Measurements from ENCODE around the gene SUPT7L. TPM values are rescaled to one million over a fixed set of nuclear protein-coding genes. Genes with fewer than 3 reads are reported as not detected.
"Not testable (repeated sequence)": the region's sequence is repeated elsewhere in the genome, so short reads cannot be mapped to it uniquely, and the experiment has no call there.

Gene SUPT7L
- total RNA-seq, 1 experiment from 2014 or later: 22.9 TPM

DNA sequence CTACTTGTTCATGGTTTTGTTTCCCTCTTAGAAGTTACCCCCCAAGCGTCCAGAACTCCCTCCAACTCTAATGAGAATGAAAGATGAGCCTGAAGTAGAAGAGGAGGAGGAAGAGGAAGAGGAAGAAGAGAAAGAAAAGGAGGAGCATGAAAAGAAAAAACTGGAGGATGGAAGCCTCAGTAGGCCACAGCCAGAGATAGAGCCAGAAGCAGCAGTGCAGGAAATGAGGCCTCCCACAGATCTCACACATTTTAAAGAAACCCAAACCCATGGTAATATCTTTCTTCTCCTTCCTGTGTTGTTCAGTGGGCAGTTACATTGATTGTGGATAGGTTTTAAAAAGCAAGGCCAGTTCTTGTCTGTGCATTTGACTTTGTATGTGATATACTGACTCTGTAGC lies 21.6 kb upstream of the SUPT7L start:
- DNase-seq (ENCODE audit: low spot score): not testable (repeated sequence)

DNA sequence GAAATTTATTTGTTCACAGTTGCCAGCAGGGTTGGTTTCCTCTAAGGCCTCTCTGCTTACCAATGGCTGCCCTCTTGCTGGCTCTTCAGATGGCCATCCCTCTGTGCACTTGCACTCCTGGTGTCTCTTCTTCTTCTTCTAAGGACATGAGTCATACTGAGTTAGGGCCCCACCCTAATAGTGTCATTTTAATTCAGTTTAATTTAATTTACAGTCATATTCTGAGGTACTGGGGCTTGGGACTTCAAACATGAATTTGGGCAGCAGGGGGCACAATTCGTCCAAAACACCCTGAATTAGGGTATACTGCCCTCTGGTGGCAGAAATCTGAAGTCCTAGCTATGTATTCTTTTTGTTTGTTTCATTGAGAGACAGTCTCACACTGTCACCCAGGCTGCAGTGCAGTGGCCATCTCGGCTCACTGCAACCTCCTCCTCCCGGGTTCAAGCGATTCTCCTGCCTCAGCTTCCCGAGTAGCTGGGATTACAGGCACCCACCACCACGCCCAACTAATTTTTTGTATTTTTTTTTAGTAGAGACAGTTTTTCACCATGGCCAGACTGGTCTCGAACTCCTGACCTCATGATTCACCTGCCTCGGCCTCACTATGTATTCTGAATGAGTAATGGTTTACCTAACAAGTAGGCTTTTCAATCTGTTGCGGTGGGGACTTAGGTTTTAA lies 20.1 kb upstream of the SUPT7L start:
- DNase-seq (ENCODE audit: low spot score): peak; percentile 99

DNA sequence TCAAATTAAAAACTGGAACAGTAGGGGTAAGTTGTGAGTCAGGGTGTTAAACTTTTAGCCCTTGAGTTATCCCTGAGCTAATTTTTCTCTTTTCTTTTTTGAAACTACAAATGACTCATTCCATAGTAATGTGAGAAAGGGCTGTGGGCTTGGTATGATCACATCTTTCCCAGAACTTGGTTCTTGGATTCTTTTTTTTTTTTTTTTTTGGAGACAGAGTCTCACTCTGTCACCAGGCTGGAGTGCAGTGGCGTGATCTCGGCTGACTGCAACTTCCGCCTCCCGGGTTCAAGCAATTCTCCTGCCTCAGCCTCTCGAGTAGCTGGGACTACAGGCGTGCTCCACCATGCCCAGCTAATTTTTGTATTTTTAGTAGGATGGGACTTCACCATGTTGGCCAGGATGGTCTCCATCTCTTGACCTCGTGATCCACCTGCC lies 18.9 kb upstream of the SUPT7L start:
- DNase-seq (ENCODE audit: low spot score): not testable (repeated sequence)

DNA sequence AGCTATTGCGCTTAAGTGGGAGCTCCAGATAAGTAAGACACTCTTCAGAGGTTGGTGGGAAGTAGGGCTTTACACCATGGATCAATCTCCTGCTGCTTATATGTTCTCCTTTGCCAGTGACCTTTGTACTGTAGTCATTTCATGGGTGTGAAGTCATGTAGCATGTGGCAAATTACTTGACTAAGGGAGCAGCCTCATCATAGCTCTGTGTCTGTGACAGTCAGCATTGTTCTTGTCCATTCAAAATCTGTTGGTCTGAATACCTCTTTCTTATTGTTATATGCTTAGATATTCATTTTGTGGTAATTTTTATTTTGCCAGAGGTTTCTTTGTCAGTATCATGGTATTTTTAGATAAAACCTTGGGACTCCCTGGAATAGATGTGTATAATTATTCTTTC lies 18.4 kb upstream of the SUPT7L start:
- peak; percentile 31 for DNase-seq (ENCODE audit: low spot score)

DNA sequence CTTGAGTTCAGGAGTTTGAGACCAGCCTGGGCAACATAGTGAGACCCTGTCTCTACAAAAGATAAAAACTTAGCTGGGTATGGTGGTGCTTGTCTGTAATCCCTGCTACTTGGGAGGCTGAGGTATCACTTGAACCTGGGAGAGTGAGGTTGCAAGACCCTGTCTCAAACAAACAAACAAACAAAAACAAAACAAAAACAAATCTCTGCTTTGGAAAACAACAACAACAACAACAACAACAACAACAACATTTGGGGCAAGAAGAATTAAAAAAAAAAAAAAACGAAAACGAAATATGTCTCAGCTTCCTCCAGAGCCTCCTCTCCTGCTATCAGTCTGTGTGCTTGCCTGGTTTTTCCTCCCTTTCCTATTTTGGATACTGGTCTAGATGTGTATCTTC lies 17.2 kb upstream of the SUPT7L start:
- no peak for DNase-seq (ENCODE audit: low spot score)

DNA sequence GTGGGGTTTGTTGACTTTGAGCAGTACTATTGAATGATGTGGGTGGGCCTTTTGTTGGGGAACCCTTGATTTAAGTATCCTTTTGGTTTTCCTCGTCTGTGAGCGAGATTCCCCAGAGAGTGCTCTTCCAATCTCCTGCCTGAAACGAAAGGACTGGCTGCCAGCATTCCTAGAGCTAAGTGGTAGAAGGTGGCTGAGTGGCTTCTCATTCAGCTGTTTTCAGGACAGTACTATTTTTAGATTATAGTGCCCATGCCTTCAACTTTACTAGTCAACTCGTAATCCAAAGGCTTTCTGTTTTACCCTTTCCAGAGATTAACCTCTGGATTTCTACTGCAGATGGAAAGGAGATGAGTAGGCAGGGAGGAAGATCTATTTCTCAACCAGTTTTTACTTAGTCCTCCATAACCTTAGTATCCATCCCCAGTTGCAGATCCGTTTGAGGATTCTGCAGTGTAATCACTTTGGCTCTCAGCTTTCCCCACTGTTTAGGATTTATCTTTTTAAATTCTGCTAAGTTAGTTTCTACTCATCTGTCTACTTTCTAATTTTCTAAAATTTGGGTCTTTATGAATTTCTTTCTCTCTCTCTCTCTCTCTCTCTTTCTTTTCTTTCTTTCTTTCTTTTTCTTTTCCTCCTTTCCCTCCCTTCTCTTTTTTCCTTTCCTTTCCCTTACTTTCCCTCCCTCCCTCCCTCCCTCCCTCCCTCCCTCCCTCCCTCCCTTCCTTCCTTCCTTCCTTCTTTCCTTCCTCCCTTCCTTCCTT lies 9.5 kb upstream of the SUPT7L start:
- DNase-seq (ENCODE audit: low spot score): no peak

DNA sequence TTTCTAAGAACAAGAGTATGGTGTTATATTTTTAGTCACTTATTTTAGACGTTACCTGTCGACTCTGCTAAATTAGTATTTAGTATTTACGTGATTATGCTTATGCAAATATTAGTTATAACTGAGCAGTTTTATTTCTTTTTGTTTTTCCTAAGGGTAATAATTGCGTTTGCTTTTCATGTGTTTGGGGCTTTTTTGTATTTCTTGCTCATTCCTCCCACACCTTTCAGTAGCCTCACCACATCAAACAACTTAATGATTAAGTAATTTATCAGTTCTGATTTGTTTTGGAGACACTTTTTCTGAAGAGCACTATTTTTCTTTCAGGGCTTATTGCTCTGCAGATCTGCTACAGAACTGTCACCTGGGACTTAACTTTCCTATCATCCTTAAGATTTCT lies 7.8 kb upstream of the SUPT7L start:
- no peak for DNase-seq (ENCODE audit: low spot score)

DNA sequence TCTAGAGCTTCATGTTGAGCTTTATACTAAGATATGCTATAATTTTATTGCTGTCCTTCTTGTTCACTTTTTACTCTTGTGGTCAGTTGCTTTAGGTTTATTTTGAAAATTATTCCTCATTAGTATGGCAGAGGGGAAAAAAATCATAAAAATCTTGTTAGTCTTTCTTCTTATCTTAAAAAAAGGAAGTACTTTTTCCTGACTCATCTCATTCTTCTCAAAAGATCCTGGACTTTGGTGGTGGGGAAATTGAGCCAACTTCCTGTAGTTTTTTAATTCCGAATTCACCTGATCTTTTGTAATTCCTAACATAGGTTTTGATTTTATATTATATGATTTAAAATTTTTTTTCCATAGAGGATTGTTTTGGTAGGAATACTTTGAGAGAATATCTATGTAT lies 4.0 kb upstream of the SUPT7L start:
- DNase-seq (ENCODE audit: low spot score): no peak

DNA sequence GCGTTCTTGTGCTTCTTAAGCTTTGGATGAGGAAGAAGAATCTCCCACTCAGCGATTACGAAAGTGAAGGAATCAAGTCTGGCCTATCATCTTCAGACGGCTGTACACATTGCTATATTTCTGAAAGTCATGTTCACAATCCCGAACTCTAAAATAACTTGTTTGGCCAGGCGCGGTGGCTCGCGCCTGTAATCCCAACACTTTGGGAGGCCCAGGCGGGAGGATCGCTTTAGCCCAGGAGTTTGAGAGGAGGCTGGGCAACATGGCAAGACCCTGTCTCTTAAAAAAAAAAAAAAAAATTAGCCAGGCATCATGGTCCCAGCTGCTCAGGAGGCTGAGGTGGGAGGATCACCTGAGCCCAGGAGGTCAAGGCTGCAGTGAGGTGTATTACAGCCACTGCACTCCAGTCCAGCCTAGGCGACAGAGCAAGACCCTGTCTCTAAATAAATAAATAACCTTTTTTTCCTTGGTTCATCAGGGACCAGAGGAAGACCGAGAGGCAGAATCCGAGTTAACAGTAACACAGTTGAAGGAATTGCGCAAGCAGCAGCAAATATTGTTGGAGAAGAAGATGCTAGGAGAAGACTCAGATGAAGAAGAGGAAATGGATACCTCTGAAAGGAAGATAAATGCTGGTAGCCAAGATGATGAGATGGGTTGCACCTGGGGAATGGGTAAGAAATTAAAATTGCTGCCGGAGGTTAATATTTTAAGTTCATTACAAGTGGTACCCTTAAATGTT lies 1.4 kb upstream of the SUPT7L start:
- no peak for DNase-seq (ENCODE audit: low spot score)

DNA sequence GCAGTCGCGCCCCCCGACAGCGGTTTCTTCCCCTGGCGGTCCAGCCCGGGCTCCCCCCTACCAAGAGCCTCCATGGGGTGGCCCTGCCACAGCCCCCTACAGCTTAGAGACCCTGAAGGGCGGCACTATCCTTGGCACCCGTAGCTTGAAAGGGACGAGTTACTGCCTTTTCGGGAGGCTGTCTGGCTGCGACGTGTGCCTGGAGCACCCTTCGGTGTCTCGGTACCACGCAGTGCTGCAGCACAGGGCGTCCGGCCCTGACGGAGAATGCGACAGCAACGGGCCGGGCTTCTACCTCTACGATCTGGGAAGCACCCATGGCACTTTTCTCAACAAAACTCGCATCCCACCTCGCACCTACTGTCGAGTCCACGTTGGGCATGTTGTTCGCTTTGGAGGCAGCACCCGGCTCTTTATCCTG lies 750 bp upstream of the SUPT7L start:
- DNase-seq (ENCODE audit: low spot score): no peak

DNA sequence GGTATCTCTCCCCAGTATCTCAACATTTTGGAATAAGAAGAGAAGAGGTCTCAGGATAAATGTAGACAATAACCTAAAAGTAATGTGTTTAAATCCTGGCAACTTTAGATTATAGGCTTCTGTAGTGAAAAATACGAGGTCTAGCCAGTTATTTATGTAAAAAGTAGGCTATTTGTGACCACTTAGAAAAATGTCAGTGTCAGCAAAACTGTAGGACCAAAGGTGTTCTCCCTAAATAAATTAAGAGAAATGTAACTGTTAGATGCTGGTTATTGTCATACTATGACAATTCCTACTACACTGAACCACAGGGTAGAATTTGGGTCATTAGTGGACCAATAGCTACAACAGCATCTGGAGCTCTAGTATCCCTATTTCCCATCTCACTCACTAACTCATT lies 2.0 kb downstream of the SUPT7L start:
- DNase-seq (ENCODE audit: low spot score): no peak

DNA sequence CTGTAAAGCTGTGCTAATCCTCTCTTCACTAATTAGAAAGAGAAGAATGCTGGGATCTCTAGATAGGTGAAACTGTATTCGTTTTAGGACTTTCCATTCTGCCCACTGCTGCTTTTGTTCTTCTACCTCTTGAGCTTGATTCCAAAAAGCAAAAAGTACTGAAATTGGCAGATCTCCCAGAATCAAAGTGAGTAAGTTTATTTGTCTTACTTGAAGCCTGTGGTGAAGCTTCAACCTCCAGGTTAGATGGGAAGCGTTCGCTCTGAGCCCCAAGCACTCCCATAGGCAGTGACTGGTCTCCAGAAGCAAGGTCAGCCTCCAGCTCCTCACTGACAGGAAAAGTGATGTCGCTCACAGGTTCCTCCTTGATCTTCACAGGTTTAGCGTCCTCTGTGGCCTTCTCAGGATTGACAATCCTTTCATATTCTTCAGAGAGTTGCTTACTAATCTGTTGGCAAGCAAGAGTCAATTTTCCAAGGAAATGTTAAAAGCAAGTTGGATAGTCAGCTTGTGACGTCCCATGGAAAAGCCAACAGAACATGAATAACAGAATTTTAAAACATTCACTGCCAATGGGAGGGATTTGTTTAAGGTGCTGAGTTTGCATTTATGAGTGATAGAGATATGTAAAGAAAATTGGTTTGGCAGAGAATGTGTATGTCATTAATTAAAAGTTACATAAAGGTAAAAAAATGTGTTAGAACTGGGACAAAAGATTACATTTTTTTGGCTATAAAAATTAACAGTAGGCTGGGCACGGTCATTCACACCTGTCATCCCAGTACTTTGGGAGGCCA lies 8.1 kb downstream of the SUPT7L start:
- DNase-seq (ENCODE audit: low spot score): no peak

DNA sequence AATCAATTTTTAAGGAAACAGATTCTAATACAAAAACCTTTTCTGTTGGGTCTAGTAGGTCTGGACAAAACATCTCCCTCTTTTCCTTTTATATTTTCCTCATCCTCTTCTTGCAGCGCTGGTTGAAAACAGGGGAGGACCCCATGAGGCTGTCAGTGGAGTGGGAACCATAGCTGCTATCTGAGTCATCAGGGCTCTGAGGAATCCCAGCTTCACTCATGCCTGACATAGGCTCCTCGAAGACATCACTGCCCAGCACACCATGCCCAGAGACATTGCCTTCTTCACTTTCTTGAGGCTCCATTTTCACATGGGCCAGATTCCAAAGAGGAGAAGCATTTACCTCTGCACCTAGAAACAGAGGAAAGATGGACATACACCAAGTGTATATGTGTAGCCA lies 10.0 kb downstream of the SUPT7L start:
- no peak for DNase-seq (ENCODE audit: low spot score)

DNA sequence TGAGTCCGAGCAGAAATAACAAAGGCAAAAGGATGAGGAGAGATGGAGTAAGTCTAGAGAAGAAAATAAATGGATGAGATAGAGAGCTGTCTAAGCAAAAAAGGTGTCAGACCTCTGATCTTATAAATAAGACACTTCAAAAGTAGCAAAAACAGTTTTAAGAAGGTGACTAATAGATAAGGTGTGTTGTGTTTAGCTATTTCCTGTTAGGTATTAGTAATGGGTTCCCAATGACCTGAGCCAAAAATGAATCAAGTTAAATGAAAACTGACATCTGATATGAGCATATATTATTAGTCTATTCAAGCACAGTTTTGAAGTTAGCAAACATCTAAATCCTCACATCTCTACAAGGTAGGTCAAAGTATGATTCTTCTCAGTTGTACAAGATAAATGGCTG lies 10.6 kb downstream of the SUPT7L start:
- DNase-seq (ENCODE audit: low spot score): no peak

DNA sequence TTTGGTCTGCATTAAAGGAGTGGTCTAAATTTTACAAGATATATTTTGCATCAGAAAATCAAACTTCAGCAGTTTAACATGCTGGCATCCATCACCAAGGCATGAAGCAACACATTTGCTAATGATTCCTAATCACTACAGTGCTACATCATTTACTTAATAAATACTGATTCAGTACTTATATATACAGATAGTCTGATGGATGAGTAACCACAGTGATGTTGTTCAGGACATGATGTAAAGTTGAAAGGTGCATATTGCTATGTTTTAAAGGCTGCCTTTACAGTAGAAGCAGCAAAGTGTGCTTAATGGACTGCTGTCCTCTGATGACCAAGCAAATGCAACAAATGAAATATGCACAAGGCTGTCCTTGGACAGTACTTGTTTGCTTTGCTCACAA lies 11.1 kb downstream of the SUPT7L start:
- DNase-seq (ENCODE audit: low spot score): no peak

DNA sequence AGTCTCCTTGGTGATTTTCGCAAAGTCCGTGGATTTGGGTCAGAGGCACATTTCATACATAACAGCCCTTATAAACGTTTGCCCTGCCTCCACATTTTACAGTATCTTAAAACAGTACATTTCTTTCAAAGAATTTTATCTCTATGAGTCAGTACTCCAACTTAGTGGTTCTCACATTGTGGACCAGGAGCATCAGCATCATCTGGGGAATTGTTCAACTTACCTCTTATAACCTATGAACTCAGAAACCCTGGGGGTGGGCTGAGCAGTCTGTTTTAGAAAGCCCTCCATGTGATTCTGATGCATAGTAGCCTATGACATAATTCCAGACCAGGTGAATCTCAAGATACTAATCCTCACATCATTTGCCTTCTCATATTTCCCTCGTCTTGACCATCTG lies 12.4 kb downstream of the SUPT7L start:
- no peak for DNase-seq (ENCODE audit: low spot score)

DNA sequence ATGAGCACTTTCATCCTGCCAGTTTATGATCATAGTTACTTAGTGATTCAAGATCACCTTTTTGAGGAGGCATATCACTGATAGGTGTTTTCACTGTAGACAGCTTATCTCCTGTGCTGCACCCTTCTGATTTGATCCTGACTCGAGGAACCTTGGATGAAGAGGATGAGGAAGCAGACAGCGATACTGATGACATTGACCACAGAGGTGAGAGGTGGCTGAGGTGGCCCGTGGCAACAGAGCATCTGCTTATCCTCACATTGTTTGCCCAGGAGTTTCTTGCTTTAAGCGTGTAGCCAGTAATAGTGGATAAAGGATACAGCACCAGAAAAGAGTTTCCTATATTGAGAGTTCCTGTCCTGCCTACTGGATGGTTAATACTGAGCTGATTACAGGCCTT lies 15.7 kb downstream of the SUPT7L start:
- no peak for DNase-seq (ENCODE audit: low spot score)

DNA sequence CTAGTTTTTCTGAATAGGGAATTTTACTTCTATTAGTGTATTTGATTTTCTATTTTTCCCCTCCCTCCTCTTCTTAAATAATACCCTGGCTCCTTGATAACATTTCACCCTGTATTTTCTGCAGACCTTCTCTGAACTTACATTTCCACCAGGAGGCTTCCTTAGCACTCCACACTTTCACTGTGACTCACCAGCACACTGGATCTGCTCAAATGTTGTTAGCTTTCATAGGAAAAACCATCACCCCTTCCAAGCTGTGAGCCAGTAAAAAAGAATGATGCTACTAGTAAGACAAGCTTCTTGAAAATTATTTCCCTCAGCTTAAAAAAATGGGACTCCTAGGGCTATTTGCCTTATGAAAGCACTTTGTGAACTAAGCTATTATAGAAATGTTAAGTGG lies 16.1 kb downstream of the SUPT7L start:
- no peak for DNase-seq (ENCODE audit: low spot score)

DNA sequence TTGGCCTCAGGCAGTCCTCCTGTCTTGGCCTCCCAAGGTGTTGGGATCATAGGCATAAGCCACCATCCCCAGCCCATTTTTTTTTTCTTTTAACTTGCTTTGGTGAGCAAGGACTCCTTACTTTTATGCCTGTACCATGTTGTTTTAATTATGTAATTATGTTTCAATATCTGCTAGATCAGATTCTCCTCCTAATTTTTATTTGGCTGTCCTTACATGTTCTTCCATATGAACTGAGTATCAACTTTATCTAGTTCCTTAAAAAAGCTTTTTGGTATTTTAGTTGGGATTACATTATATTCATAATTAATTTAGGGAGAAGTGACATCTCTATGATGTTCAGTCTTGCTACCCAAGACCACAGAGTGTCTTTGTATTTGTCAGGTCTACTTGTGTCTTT lies 18.2 kb downstream of the SUPT7L start:
- DNase-seq (ENCODE audit: low spot score): no peak

DNA sequence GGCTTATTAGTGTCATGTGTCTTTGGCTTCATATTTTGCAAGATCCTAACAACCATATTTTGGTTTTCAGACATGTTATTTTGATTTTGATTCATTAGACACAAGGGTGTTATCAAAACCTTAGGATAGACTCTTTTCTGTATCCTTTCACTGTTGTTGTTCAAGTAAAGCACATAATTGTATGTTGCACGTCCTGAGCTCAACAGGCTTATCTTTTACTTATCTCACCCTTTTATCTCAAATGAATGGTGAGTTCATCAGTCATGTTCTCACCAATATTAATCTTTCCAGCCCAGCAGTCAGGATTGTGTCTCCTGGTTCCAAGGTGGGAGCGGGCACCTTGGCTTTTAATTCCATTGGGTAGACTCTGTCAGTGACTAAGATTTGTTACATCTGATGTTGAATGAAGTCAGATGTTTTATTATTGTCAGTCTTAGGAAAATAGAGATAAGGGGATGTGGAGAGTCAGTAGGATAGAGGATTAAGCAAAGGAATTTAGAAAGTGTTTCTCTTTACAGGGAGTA lies 22.6 kb downstream of the SUPT7L start:
- no peak for DNase-seq (ENCODE audit: low spot score)

DNA sequence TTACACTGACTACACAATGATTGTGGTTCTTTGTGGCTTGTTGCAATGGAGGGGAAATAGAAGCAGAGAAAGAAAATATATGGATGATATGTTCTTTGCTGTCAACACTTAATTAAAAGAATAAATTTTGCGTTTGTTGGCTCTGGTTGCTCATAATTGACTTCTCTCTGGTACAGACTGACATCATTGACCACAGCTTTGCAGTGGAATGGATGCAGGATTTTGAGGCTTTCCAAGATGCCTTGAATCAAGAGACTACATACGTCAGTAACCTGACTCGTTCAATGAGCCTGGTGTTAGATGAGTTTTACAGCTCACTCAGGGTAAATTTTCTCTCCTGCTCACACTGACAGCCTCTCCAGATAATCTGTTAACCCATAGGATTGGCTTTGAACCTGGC lies 24.7 kb downstream of the SUPT7L start:
- no peak for DNase-seq (ENCODE audit: low spot score)

Data from HT-29 (cell line).